Measurements from ENCODE around the gene SLC13A3.

DNA sequence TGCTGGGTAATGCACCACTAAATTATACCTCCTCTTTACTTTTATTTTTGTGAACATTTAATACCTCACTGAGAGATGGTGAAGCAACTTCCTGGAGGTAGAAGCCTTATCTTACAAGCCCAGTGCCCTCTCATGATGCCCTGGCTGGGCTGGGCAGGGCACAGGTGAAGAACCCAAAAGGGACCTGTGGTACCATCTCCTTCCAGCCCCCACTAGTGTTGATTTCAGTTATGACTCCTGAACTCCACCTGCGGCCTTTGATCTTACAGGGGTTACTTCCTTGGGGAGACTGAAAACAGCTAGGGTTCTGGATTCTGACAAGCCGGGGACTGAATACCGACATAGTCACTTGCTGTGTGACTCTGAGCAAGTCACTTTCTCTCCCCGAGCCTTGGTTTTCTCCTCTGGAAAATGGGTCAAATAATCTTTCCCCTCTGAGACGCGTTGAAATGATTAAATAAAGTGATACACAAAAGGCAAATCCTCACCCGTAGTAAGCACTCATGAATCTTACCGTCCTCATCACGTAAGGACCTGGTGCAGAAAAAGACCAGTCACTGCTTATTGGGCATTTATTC is 1.2 kb downstream of the SLC13A3 start:
- TF ChIP-seq CTCF (IDR thresholded peaks at IDR 0.05) (no peak), POLR2A (IDR thresholded peaks at IDR 0.05) (no peak)

Measured in ovary (tissue), 3 donors.